ENCODE measurements around the gene CACNA1D.
A peak's percentile ranks its signal among the peaks of the same experiment; 100 is the strongest.

CACNA1D gene

DNA sequence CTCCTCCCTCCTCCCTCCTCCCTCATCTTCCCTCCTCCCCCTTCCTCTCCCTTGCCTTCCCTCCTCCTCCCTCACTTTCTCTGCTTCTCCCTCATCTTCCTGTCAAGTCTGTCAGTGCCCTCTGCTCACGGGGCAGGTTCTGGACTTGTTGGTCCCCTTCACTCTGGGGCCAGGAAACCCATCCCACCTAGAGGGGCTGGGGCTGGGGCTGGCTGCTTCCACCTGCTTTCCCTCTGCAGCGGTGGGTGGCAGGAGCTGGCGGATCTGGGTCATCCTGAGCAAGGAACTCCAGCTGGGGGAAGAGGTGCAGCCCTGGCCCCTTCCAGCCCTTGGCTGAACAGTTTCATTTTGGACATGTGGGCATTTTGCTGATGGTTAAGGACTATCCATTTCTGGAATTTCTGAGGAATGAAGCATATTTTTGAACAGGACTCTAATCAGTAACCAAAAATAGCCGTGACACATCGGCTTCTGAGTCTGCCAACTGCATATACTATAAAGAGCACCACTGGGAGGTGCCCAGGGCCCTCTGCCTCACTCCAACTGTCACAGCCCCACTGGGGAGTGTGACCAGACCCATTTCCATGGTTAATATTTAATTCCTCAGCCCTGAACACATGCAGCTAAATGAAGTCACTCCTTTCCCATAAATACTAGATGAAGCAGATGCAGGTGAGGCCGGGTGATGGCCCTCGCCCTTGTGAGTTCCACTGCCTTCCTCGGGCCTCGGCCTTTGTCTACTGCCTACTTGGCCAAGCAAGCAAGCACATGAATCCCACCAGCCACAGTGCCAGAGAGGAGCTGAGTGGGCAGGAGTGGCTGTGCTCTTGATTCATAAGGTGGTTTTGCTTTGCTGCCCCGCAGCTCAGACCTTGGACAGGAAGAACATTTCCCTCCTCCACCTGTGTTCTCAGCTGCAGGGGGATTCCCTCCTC is 312.0 kb downstream of the CACNA1D start:
- DNase-seq (ENCODE audit: low spot score) = peak; percentile 99

DNA sequence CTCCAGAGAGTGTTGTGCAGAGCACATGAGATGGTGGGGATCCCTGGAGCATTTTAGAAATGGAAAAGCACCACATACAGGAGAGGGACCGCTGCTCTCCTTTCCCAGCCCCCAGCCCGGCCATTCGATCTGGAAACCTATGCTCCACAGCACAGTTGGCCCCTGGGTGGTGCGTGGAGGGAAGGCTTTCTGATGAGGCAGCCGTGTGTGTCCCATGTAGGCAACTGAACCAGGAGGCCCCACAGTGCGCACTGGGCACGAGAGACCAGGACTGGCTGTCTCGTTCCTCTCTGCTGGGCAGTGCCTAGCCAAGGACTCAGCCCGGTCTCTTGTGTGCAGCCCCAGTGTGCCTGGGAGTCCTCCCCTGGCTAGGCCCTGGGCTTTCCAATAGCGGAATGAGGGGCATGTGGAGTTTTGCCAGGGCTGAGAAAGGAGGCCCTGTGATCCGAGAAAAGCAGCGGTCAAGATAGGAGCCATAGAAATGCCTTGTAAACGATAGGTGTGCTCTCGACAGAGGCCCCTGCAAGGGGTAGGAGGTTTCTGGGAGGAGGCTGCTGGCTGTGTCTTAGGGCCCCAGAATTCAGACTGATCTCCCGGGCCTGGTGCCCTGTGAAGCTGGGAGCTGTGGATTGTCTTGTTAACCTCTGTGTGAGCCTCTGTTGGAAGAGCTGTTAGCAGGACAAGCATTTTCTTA is 312.9 kb downstream of the CACNA1D start:
- no peak for DNase-seq (ENCODE audit: low spot score)

DNA sequence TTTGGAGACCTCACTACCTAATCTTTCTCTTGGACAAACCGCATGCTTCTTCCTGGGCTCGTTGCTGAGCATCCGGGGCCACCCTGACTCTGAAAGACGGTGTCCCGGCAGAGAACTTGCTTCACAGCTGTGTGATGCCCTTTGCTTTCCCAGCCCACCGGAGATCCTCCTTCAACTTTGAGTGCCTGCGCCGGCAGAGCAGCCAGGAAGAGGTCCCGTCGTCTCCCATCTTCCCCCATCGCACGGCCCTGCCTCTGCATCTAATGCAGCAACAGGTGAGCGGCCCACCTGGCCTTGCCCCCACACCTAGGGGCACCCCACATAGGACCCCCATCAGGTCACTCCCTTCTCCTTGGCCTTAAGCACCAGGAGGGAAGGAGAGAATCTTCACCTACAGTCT is 314.1 kb downstream of the CACNA1D start:
- no peak for DNase-seq (ENCODE audit: low spot score)

DNA sequence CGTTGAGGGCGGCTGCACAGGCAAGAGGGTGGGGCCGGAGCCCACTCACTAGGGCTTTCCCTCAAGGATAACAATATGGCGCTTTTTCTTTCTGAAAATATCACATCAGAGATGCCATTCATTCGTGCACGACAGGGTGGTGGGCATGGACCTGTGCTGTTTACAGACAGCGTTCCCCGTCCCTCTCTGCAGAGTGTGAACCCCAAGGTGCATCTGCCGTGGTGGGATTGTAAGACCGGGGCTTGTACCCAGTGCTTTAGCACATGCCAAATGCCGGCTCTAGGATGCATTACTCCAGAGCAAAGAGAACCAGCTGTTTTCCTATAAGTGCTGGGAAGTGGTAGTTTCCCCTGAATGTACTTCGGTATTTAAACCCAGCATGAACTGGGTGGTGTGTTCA is 314.9 kb downstream of the CACNA1D start:
- DNase-seq (ENCODE audit: low spot score) = no peak

DNA sequence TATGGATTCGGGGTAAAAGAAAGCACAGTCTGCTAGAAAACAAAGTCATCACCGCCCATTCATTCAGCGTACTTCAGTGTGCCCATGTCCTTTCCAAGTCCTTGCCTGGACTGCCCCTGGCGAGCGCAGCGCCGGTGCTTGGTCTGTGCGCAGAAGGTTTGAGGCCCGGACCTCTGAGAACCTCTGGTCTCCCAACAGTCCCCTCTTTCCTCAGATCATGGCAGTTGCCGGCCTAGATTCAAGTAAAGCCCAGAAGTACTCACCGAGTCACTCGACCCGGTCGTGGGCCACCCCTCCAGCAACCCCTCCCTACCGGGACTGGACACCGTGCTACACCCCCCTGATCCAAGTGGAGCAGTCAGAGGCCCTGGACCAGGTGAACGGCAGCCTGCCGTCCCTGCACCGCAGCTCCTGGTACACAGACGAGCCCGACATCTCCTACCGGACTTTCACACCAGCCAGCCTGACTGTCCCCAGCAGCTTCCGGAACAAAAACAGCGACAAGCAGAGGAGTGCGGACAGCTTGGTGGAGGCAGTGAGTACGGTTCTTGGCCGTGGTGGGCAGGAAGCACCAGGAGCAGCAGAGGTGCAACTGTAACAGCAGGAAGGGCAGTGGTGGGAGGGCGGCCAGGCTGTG is 315.5 kb downstream of the CACNA1D start:
- DNase-seq (ENCODE audit: low spot score) = no peak

DNA sequence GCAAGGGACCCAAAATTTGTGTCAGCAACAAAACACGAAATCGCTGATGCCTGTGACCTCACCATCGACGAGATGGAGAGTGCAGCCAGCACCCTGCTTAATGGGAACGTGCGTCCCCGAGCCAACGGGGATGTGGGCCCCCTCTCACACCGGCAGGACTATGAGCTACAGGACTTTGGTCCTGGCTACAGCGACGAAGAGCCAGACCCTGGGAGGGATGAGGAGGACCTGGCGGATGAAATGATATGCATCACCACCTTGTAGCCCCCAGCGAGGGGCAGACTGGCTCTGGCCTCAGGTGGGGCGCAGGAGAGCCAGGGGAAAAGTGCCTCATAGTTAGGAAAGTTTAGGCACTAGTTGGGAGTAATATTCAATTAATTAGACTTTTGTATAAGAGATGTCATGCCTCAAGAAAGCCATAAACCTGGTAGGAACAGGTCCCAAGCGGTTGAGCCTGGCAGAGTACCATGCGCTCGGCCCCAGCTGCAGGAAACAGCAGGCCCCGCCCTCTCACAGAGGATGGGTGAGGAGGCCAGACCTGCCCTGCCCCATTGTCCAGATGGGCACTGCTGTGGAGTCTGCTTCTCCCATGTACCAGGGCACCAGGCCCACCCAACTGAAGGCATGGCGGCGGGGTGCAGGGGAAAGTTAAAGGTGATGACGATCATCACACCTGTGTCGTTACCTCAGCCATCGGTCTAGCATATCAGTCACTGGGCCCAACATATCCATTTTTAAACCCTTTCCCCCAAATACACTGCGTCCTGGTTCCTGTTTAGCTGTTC is 316.9 kb downstream of the CACNA1D start:
- no peak for DNase-seq (ENCODE audit: low spot score)

DNA sequence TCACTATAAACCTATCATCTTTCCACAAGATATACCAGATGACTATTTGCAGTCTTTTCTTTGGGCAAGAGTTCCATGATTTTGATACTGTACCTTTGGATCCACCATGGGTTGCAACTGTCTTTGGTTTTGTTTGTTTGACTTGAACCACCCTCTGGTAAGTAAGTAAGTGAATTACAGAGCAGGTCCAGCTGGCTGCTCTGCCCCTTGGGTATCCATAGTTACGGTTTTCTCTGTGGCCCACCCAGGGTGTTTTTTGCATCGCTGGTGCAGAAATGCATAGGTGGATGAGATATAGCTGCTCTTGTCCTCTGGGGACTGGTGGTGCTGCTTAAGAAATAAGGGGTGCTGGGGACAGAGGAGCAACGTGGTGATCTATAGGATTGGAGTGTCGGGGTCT is 318.0 kb downstream of the CACNA1D start:
- no peak for DNase-seq (ENCODE audit: low spot score)

DNA sequence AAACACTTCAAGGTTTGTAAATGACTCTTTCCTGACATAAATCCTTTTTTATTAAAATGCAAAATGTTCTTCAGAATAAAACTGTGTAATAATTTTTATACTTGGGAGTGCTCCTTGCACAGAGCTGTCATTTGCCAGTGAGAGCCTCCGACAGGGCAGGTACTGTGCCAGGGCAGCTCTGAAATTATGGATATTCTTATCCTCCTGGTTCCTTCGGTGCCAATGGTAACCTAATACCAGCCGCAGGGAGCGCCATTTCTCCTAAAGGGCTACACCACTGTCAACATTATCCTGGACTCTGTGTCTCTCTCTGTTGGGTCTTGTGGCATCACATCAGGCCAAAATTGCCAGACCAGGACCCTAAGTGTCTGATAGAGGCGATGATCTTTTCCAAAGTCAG is 318.8 kb downstream of the CACNA1D start:
- DNase-seq (ENCODE audit: low spot score) = no peak

DNA sequence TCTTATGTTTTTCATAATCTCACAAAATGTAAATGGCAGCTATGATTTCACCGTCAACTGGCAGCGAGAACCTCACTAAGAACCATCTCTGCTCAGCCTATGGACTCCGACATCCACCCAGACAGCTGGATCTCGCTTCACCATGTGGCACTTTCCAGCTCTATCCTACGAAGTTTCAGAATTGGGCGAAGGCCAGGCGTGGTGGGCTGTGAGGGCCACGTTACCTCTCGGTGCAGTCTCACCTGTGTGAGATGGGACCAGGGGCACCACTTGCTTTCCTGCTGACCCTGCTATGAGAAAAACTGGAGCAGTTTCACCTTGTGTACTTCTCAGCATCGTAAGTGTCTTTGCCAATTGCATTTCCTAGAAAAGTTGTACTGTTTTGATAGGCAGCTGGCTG is 319.5 kb downstream of the CACNA1D start:
- no peak for DNase-seq (ENCODE audit: low spot score)

DNA sequence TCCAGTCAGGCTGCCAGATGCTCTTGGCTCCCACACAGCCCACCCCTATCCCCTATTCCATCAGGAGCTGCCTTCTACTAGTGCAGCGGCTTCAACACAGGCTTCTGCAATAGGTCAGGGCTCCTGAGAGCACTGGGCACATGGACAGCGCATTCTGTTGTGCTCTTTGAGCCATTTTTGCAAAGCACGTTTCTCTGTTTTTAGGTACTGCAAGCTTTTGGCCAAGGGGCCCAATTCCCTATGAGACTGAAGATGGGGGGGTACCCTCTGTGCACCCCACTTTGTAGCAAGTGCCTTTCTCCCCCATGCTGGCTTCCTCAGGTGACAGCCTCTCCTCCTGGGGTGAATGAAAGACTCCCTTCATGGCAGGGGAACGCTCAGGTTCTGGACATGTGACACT is 320.7 kb downstream of the CACNA1D start:
- no peak for DNase-seq (ENCODE audit: low spot score)

DNA sequence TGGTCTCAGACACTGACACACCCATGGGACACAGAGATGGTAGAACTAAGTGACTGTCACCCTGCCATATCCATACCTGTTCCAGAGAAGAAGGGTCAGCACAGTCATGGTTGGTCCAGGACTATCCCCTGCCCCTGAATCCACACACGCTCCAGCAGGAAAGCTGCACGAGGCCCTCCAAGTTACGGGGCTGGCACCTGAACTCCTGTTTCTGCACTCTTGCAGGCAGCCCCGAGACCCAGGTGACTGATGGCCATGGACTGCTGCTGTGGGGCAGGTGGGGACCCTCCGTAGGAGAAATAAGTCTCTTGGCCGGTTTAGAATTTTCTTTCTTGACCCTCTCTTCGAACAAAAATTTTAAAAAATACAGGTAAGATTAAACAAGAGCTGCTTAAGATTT is 321.2 kb downstream of the CACNA1D start:
- DNase-seq (ENCODE audit: low spot score) = no peak

DNA sequence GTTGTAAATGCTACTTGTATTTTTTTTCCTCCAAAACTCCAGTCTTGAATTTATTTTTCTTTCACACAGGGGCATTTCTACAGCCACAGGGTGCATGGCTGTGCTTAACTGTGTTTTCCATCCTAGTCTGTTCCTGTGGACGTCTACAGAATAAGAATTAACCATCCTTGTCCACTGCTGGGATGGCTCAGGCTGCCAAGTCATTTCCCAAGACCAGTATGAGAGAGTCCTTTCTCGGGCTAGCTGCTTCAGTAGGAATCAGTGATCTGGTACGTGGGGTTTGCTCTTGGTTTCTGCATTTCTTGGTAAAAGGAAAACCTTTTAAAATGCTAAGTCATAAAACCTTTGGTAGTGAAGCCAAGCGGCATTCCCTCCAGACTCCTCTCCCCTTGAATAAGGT is 322.0 kb downstream of the CACNA1D start:
- DNase-seq (ENCODE audit: low spot score) = peak; percentile 37

DNA sequence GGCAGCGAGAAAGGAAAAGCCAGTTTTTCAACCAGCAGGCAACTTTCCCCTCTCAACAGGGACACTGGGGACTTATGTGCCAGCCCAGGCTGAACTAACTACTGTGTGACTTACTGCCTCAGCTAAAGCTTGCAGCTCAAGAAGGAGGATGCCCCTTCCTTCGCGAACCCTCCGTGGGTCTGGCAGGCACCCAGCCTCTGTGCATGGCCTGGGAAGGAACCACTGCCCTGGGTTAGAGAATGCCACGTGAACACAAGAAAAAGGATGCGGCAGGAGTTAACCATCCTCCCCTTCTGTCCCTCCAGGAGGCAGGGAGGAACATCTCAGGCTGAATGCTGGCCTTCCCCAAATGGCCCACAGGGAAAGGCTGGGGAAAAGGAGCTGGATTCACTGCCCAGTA is 322.8 kb downstream of the CACNA1D start:
- no peak for DNase-seq (ENCODE audit: low spot score)

DNA sequence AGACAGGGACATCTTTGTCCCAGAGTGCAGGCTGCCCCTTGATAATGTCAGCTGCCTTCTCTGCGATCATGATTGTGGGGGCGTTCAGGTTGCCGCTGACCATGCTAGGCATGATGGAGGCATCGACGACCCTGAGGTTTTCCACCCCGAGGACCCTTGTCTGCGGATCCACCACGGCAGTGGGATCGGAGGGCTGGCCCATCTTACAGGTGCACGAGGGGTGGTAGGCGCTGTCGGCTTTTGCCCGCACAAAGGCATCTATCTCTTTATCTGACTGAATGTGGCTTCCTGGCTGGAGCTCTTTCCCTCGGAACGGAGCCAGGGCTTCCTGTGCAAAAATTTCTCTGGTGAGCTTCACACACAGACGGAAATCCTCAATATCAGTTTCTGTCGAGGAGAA is 323.4 kb downstream of the CACNA1D start:
- DNase-seq (ENCODE audit: low spot score) = no peak

DNA sequence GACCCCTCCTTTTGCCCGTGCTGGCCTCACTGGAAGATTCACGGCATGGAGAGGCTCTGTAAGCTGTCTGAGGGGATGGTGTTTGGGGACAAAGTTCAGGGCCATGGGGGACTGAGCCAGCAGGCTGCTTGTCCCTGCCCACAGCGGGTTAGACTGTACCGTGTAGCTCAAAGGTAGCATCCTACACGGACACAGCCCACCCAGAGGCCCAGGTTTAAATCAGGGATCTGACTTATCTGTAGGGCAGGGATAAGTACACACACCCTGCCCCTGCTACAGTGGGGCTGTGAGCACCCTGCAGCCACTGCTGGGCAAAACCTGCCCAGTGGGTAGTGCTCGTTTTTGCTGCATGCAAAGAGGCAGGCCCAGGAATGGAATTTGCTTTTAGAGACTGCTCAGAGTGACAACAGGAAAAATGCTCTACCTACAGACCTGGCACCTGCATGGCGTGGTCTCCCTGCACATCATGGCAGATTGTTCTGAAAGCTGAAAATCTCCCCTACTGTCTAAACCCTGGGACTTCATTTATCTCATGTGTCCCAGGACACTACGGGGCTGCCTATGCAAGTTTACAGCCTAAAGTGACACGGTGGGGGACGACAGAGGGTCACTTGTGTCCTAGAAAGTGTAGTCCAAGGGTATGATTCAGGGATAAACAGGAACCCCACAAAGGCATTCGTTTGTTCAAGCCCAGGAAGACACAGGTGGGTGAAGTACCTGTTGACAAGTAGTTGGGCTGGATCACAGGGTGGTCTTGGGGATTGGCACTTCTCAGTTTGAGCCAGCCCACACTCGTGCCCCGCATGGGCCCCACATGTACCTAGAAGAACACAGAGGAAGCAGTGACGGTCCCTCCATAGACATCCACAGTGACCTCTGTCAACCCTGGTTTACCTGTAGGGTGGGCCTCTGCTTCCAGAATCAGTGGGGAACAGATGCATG is 324.1 kb downstream of the CACNA1D start:
- DNase-seq (ENCODE audit: low spot score) = no peak

DNA sequence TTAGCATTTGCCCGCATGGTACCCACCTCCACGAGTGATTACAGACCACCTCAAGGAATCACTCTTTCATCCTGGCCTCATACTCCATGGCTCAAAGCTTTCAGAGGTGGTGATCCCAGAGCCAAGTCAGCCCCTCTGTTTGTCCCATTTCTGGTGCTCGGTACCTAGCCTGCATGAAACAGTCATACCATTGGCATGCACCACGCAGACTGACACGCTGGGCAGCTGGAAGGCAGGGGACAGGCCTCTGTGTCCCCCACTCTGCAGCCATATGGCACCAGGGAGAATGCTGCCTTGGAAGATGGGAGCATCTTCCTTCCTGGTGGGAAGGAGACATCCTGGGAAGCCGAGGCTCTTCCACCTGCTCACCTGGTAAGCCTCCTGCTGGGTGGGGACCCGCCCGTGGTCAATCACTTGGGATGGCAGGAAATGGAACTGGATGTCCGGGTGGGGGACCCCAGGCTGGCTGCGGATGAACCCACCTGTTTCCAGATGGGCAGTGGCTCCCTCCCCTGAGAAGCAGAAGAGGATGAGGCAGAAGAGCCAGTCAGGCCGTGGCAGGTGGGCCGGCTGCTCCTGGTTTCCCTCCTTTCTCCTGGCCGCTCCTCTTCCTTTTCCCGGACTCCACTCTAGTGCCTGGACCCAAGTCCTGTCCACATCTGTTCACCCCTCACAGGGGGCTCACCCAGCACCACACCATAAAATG is 324.9 kb downstream of the CACNA1D start:
- no peak for DNase-seq (ENCODE audit: low spot score)

DNA sequence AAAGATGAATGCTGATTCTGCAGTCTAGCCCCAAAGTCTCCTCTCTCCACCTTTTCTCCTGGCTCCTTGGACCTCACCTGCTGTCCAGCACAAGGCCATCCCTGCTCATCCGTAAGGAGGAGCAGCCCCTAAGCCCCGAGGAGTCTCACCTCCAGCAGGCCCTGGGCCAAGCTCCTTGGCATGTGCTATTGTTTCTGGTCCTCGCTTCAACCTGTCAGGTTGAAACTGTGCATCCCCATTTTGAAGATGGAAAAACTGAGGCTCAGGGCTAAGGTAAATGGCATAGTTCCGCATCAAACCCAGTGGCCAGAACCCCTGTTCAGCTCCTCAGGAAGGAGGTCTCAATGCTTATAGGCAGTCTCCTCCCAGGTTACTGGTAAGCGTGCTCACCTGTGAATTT is 325.7 kb downstream of the CACNA1D start:
- DNase-seq (ENCODE audit: low spot score) = no peak

DNA sequence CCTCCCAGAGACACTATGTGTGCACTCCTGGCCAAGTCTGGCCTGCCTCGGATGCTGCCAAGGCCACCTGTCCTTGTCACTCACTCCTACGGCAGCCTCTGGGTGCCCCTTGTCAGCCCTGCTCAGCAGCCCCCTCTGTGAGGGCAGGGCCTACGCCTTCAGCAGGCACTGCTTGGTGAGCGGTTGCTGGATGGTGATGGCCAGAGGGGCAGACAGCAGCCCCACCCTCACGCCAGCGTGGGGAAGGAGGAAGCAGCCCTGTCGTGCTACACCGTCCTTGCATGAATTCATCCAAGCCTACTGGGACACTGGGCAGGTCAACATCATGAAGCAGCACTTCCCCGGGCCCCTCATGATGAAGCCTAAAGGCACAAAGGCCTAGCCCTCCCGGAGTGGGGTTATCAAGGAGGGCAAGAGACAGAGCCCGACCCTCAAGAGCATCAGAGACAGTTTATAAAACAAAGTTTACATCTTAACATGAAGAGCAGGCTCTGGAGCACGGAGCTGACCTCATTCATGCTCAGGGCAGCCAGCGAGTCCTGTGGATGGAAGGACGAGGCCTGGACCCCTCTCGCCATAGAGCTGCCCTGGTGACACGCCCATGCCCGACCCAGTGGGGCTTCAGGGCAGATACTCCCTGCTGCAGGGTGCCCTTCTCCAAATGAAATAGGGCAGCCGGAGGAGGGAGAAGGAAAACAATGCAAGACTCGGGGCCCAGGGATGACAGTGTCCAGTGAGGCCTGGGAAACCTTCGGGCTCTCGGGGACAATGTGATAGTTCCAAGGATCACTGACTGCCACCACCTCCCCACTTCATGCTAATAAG is 326.6 kb downstream of the CACNA1D start:
- DNase-seq (ENCODE audit: low spot score) = no peak

DNA sequence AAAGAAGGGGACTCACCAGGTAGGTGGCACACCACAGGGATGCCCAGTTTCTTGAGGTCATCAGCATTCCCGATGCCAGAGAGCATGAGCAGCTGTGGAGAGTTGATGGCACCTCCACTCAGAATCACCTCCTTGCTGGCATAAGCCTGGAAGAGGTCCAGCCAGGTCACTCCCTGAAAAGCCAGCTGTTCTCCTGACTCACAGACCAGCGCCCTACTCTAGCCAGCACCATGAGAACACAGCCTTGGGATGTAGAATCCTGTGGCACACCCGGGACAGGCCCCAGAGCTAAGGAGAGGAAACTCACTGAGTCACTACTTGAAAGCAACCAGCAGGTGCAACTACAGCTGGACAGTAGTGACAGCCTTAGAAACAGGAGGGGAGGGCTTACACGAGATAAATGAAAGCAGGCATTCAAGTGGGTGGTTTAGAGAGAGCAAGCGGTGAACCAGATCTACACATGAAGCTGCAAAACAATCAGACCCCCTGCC is 327.3 kb downstream of the CACNA1D start:
- DNase-seq (ENCODE audit: low spot score) = peak; percentile 89

Measured in kidney tubule cell (primary cell).